ENCODE measurements around the gene LRCOL1. TPM values are rescaled to one million over a fixed set of nuclear protein-coding genes. Genes with fewer than 3 reads are reported as not detected.

The LRCOL1 gene
- total RNA-seq, 1 experiment from 2014 or later = not detected

DNA sequence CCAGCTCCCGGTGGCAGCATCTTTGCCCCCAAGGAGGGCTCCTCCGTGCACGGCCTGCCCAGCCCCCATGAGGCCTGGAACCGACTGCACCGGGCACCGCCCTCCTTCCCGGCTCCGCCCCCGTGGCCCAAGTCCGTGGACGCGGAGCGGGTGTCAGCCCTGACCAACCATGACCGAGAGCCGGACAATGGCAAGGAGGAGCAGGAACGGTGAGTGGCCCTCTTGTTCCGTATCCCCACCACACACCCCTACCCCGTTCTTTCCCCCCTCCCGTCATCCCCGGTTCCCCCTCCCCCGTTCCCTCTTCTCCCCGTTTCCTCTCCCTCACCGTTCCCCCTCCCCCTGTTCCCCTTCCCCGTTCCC is 28.3 kb downstream of the LRCOL1 start:
- no peak for DNase-seq (ENCODE audit: low read depth)

DNA sequence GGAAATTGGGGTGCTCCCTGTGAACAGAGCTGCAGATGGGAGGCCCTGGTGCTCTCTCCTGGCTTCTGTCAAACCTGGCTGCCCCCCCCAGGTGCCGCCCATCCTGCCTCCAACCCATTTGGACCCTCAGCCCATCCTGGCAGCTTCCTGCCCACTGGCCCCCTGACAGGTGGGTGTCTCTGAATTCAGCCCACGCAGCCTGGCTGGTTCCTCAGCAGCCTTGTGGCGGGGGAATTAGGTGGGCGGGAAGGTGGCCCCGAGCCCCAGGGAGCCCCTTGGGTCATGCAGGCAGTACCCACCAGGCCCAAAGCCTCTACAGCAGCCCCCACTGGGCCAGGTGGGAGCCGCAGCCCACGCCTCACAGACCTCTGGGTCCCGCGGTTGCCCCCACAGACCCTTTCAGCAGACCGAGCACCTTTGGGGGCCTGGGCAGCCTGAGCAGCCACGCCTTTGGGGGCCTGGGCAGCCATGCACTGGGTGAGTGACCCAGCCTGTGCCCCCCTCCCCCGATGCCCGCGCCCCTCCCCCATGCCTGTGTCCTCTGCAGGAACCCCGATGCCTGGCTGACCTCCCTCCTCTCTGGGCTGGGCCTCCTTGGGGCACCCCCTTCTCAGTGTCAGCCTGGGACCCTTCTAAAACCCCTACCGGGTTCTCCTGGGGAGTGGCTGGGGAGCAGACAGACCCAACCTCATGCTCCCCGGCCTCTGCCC is 28.9 kb downstream of the LRCOL1 start:
- DNase-seq (ENCODE audit: low read depth) = no peak

DNA sequence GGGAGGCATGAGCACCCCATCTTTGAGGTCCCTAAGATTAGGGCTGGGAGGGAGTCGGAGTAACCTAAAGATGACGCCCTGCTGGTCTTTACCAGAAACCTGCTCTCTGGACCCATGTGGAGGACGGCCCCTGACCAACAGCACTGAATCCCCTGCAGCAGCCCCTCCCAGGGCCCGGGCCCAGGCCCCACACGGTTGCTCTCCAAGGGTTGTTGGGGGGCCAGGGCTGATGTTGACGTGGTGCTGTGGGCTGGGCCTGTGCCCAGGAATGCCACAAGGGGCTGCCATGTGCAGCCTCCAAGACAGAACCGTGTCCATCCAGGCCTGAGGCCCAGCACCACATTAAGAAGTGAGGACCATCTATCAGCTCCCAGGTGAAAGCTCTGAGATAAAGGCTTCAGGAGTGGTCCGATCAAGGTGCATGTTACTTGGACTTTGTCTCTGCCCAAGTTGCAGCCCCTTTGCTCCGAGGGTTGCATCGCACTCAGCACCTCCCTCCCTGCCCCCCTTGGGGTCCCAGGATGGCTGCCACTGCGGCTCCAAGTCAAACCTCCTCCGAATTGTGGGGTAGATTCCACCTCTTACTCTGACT is 29.6 kb downstream of the LRCOL1 start:
- no peak for DNase-seq (ENCODE audit: low read depth)

DNA sequence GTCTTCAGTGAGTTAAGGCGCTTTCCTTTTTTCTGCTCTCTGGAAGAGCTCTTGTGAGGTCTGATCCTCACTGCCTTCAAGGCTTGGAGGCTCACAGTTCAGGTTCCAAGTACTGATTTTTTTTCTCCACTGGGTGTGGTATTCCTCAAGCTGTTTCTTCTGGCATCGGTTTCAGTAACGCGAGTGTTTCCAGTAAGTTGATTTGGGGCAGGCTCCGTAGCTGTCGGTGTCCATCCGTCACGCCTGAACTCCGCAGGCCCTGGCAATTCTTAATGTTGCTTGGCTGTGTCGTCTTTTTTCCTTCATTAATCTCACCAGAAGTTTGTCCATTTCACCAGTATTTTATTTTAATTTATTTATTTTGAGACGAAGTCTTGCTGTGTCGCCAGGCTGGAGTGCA is 30.6 kb downstream of the LRCOL1 start:
- no peak for DNase-seq (ENCODE audit: low read depth)

DNA sequence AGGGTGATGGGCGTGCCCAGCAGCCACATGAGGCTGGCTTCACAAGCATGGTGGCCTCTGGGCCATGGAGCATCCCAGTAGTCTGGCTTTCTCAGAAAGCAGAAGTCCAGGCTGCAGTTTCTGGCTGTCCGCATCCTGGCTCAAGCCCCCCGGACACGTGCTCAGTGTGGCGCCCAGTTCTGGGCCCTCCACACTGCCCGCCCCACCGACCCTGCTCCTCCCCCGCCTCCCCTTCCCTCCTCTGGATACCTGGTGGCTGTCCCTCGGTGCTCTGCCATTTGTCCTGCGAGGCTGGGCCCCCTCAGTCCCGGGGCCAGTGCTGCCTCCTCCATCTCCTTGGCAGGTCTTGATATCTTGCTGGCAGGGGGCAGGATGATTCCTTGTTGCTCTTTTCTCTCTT is 31.6 kb downstream of the LRCOL1 start:
- no peak for DNase-seq (ENCODE audit: low read depth)

DNA sequence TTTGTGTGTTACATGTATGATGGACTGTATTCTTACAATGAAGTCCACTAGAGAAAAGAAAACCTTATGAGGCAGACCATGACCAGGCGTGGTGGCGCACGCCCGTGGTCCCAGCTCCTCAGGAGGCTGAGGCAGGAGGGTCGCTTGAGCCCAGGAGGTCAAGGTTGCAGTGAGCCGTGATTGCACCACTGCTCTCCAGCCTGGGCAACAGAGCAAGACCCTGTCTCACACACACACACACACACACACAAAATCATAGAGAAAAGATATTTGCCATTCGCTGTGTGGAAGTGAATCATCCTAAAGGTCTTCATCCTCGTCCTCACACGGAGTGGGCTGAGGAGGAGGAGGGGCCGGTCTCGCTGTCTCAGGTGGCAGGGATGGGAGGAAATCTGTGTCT is 32.3 kb downstream of the LRCOL1 start:
- DNase-seq (ENCODE audit: low read depth) = no peak

DNA sequence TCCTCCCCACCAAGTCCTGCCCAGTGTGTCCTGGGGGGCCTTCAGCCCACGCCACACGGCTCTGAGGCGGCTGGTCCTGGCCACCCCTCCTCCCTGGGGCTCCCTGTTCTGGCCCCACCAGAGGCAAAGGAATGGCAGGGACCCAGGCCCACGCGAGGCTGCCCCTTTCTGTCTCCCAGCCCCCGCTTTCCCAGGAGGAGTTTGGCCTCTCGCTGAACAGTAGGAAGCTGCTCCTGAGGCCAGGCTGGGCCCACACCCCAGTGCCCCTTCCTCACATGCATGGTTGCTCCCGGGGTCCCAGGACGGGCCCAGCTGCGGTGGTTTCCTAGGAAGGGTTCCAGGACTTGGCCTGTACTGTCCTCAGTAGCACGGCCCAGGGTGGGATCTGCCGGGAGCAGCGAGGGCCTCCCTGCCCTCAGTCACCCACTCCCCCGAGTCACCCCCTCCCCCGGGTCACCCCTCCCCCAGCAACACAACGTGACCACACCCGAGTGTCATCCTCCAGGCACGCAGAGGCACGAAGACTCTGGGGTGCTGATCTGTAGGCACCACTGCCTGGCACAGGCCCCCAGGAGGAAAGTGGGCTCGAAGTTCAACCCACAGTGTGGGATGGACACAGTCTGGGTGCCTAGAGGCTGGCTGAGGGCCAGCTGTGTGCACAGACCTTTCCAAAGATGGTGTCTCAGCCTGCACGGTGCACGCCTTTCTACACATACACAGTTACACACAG is 33.0 kb downstream of the LRCOL1 start:
- DNase-seq (ENCODE audit: low read depth) = no peak

DNA sequence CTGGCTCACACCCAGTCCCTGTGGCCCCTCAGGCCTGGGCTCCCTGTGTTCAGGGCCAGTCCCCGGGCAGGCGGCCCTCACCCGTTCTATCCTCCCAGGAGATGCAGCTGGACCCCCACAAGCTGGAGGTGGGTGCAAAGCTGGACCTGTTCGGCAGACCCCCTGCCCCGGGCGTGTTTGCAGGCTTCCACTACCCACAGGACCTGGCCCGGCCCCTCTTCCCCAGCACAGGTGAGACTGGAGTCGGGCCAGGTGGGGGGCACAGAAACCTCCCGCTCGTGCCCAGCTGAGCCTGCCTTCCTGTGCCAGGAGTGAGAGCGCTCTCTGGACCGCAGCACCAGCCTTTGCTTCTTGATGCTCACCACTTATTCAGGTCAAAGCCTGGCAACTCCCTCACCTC is 33.7 kb downstream of the LRCOL1 start:
- no peak for DNase-seq (ENCODE audit: low read depth)

DNA sequence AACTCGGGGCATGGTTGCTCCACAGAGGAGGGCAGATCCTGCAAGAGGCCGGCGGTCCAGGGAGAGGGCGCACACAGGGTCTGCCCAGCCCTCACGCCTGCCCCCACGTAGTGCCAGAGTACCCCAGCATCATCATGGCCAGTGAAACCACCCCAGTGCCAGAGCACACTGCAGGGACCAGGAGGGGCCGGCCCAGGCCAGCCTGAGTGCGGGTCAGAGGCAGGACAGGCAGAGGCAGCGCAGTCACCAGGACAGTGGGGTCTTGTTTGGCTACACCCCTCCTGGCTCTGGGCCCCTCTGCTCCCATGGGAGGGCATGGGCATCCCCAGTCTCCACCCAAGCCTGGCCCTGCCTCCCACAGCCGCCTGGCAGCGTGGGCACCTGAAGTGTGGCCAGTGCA is 34.7 kb downstream of the LRCOL1 start:
- DNase-seq (ENCODE audit: low read depth) = no peak

DNA sequence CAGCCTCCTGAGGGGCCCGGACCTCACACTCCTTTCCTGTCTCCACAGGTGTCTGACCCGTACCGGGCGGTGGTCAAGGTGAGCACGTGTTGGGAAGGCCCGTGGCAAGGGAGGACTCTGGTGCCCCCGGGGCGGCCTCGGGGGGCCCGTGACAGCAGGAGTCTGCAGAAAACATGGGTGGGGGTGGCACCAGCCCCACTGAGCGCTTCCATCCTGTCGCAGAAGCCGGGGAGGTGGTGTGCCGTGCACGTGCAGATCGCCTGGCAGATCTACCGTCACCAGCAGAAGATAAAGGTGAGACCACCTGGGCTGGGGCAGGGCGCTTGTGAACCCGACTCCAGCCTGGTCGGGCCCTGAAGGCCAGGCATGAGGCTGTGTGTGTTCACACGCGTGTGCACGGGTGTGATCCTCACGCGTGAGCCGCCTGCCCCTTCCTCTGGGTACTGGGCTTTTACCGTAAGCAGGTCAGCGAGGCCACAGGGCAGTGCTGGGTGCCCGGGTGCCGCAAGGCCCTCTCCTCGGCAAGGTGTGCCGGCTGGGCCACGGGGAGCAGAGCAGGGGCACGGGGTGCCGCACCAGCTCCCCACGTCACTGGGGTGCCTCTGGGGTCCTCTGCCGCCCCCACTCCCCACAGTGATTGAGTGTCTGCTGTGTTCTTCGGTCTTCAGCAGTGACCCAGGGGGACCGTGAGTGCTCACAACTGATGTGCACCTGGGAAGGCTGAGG is 35.9 kb downstream of the LRCOL1 start:
- DNase-seq (ENCODE audit: low read depth) = no peak

DNA sequence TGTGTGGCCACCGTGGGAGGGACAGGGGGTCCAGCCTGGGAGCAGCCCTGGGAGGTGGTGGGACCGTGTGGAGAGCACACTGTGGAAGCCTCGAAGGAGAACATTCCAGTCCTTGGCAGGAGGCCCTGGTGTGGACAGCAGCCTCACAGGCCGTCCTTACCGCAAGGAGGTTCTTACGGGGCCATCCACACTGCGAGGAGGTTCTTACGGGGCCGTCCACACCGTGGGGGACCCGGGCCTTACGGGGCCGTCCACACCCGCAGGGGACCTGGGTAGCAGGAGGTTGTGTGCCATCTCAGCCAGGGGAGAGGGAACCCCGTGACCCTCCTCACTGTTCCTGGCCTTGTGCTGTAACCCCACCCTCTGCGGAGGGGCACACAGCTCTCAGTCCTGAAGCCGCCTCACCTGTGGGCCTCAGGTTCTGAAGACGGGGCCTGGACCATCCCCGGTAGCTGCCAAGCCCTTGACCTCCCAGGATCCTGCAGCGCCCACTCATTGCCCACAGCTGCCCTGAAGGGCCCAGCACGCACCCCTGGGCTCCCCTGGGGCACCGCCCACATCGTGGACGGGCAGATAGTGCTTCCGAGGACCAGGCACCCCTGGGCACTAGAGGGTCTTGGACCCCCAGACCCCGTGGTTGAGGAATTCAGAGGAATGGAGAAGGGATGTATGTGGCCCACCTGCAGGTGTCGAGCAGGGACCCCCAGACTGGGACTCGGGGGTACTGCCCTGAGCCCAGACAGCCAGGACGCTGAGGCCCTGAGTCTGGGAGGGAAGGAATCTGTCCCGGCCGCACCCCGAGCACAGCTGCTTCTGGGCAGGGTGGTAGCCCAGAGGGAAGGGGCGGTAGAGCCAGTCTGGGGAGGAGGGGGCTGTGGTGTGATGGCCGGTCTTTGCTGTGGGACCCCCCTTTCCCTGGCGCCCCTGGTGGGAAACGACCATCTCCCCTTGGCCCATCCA is 37.3 kb downstream of the LRCOL1 start:
- DNase-seq (ENCODE audit: low read depth) = no peak

DNA sequence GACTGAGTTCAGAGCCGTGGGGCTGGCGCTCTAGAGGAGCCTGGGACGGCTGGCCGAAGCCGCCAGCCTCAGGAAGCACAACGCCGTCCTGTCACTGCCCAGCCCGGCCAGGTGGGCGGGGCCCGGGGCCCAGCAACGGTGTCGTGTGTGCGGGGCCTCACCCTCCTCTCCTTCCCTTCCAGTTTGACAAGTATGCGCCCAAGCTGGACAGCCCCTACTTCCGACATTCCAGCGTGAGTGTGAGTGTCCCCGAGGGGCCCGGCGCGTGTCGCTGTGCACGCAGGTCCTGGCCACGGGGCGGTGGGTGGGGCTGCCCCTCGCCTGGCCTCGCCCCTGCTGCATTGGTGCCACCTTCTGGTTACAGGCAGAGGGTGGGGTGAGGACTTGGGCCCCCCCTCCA is 38.3 kb downstream of the LRCOL1 start:
- no peak for DNase-seq (ENCODE audit: low read depth)

DNA sequence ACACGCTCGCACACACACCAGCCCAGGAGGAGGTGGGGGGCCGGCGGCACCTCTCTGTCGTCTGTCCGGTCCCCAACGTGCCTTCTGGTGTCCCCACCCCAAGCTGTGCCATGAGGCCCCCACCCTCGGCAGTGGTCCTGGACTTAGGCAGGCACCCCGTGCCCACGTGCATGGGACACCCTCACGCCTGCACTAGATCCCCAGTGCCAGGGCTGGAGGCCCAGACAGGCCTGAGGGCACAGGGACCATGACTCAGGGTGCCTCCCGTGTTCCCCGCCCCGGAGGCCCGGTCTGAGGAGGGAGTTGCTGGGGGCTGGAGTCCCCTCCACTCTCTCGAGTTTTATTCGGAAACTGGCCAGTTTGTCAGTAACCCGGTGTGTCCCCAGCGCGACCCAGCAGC is 38.8 kb downstream of the LRCOL1 start:
- no peak for DNase-seq (ENCODE audit: low read depth)

DNA sequence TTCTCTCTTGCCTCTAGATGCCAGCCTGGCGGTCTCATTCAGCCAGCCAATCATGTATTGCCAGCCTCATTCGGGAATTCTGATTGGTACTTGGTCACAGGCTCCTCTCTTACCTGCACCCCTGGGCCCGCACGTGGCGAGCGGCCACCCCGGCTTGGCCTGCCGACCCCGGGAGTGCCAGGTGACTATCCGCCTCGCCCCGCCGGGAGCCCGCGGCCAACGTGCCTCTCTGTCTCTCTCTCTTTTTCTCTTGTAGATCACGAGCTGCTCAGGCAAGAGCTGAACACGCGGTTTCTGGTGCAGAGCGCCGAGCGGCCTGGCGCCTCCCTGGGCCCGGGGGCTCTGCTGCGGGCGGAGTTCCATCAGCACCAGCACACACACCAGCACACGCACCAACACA is 39.3 kb downstream of the LRCOL1 start:
- no peak for DNase-seq (ENCODE audit: low read depth)

DNA sequence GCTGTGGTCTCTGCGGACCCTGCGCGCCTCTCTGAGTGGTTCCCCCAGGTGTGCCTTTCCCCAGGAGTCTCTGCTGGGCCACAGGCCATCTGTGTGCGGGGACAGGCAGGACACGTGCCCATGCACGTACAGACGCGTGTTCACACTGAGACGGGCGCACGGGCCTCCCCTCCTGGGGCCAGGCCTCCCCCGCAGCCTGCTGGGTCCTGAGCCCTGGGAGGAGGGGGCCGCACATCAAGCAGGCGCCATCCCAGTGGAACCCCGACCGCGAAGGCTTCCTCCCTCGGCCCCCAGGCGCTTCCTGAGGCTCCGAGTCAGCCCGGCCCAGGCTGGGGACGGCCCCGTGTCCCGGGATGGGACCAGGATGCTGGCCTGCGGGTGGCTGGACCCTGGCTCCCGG is 39.7 kb downstream of the LRCOL1 start:
- no peak for DNase-seq (ENCODE audit: low read depth)

DNA sequence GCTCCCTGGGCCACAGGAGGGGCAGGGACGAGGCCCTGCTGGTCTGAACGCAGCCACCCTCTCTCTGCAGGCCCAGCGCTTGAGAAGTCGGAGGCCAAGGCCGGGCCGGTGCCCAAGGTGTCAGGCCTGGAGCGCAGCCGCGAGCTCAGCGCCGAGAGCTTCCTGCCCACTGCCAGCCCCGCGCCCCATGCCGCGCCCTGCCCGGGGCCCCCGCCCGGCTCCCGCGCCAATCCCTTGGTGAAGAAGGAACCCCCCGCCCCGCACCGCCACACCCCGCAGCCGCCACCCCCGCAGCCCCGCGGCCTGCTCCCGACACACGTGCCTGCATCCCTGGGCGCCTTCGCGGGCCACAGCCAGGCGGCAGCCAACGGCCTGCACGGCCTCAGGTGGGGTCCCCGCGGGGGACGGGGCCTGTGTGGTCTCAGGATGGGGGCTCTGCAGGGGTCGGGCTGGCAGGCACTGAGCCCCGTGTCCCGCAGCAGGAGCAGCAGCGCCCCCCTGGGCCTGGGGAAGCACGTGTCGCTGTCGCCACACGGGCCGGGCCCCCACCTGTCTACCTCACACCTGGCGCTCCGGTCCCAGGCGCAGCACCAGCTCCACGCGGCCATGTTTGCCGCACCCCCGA is 40.4 kb downstream of the LRCOL1 start:
- DNase-seq (ENCODE audit: low read depth) = no peak

DNA sequence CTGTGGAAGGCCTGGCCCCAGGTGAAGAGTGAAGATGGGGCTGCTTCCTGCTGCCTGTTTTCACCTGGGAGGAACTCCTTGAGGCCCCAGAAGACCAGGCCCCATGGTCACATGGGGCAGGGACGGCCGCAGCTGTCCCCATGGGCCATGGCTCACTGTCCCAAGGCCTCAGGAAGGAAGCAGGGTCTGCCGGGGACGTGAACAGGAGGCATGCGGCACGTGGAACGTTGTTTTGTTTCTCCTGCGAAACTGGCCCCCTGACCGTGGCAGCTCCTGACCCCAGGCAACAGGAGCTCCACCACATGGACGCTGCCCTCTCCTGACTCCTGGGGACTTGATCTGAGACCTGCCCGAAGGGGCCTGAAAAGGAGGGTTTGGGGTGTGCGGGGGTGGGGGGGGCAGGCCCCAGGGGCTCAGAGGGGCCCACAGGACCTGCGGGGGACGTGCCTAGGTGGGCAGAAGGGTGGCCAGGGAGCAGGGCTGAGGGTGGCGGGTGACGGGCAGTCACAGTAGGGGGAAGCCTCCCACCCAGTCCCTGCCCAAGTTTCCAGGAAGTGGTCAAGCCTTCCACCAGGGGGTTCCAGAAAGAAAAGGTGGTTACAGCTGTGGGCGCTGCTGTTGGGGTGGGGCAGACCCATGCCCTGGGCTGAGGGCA is 41.4 kb downstream of the LRCOL1 start:
- DNase-seq (ENCODE audit: low read depth) = no peak

DNA sequence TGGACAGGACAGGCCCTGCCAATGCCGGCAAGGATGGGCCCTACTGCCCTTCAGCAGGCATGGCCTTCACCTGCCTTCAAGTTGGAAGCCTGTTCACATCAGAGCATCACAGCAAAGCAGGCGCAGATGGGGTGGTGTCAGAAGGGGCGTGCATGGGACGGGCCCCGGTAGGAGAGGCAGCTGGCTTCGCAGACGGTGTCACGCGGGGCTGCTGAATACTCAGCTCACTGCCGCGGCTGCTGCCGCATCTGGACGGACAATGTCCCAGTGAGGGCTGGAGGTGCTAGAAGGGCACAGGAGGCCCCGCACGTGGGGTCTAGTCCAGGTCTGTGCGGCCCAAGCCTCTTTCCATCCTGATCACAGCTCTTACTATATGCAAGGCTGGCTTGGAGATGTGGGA is 42.1 kb downstream of the LRCOL1 start:
- no peak for DNase-seq (ENCODE audit: low read depth)

DNA sequence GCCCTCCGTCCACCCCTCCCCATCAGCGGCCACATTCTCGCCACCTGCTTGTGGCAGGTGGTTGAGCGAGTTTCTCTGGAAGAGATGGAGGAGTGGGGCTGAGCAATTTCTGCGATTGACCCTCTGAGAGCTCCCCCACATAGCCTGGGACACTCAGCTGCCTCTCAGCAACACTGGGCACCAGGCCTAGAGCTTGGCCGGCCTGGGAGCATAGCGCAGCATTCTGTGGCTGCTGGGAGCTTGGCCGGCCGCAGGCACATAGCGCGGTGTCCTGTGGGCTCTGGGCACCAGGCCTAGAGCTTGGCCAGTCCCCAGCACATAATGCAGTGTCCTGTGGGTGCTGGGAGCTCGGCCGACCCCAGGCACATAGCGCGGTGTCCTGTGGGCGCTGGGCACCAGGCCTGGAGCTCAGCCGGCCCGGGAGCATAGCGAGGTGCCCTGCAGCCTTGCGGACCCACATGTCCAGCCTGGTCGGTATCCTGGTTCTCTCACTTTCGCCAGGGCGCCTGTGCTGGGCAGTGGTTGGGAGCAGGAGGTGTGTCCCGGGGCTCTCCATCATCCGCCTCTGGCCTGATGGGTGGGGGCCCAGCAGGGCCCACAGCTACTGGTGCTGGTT is 43.8 kb downstream of the LRCOL1 start:
- DNase-seq (ENCODE audit: low read depth) = no peak

DNA sequence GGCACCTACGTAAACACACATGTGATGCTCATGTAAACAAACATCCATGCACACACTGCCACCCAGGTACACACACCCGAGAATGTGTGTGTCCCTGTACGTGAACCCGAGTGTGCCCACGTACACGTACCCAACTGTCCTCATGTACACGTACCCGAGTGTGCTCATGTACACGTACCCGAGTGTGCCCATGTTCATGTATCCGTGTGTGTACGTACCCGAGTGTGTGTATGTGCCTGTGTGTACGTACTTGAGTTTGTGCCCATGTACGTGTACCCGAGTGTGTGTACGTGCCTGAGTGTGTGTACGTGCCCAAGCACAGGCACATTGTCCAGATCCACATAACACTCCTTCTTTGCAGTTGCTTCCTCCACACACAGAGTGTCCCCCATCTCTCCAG is 45.0 kb downstream of the LRCOL1 start:
- no peak for DNase-seq (ENCODE audit: low read depth)
